ENCODE data around the gene NPAS3.

The NPAS3 gene

DNA sequence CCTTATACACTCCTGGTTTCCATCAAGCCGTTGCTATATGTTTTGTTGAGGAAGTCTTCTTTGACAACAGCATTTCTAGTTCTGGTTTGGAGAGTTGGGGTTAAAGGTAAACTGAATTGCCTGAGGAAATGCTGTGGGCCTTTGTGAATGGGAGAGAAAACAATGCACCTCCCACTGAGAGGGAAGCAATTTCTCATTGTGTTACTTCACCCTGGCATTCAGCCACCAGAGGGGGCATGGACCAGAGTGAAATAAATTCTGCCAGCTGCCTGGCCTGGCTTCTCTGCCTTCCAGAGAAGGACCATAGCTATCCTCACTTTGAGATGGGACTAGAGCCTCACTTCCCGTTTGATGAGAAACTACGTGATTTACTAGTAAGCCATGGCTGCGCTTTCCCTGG lies 536.9 kb downstream of the NPAS3 start:
- no peak for DNase-seq (ENCODE audit: low read depth in 2 of 2)

DNA sequence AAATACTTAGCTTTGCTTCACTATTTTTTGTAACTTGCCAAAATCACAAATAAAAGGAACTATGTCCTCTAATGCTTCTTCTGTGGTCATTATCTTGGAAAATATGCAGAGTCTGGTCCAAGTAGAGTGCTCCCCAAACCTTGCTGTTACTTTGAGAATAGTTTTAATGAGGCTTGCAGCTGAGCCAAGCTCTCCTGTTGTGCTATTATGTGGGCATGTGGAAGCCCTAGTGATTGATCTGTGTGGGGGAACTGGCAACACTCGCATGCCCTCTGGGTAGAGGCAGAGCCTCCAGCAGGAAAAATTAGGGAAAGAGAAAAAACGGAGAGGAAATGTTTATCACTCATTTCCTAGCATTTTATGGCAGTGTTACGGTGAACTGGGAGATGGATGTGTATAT lies 539.1 kb downstream of the NPAS3 start:
- no peak for DNase-seq (ENCODE audit: low read depth in 2 of 2)

DNA sequence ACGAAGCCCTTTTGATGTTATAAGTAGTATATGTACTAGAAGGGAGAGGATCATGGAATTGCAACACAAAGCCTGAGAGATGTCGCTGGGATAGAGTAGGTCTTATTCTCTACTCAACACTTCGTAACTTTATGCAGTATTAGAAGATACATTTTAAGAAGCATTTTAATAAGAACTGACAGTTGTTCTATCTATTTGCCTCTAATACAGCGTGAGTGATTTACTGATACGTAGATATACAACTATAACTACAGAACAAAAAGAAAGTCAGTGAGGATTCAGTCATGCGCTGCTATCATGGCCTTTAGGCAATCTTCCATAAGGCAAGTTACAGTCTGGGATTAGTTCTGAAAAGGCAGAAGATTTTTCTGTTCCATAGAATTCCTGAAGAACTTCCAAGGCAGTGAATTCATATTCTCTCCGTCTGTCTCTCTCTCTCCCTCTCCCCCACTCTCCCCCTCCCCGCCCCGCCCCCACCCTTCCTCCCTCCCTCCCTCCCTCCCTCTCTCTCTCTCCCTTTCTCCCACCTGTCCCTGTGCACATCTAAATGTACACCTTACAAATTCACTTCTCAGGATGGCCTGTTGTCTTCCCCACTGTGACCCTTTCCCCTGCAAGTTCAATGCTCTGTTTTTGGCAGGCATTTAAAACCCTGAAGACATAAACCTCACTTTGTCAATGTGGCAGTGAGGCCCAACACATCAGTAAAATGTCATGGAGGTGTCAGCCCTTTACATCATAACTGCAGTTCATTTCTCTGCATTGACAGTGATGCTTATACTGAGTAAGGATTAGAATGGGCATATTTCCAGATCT lies 541.6 kb downstream of the NPAS3 start:
- DNase-seq (ENCODE audit: low read depth in 2 of 2) = no peak

DNA sequence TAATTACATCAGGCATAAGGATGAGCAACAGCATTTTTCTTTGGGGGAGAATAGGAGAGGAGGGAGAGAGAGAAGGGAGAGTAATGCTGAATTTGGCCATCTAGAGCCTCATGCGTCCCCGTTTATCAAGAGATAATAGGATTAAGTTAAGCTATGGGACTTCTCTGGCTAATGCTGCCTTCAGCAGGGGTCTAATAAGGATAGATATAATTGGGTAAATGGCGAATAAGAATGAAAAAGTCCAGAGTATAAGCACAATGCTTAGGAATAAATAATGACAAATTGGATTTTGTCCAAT lies 542.2 kb downstream of the NPAS3 start:
- DNase-seq (ENCODE audit: low read depth in 2 of 2) = no peak

DNA sequence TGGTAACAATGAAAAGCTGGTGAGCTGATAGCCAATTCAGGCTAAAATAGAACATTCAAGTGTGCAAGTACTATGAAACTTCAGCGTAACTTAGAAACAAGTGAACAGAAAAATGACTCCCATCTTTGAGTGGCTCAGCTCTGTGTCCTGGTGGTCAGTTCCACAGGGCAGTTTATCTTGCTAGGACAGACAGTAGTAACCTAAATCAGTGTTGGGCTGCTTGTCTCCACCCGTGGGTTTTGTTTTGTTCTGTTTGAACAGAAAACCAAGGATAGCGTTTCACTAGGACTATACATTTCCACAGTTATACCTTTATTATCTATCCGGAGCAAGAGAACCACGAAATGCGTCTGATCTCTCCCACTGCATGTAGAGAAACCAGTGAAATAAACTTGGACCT lies 544.4 kb downstream of the NPAS3 start:
- no peak for DNase-seq (ENCODE audit: low read depth in 2 of 2)

DNA sequence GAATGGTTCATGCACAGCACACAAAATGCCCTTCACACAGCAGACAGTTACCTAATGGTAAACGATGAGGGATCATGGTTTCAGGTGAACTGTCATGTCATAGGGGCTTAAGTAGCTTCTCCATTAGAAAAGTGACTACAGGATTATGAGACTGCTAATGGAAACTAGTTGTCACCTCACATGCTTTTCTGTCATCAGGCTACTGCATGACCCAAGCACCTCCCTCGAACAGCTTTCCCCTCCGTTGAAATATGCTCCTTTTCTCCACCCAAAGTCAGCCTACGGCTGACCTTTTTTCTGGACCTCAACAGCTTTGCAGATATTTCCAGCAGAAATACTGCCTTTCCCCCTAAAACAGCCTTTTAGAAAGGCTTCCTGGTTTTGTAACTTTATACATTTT lies 544.9 kb downstream of the NPAS3 start:
- no peak for DNase-seq (ENCODE audit: low read depth in 2 of 2)

DNA sequence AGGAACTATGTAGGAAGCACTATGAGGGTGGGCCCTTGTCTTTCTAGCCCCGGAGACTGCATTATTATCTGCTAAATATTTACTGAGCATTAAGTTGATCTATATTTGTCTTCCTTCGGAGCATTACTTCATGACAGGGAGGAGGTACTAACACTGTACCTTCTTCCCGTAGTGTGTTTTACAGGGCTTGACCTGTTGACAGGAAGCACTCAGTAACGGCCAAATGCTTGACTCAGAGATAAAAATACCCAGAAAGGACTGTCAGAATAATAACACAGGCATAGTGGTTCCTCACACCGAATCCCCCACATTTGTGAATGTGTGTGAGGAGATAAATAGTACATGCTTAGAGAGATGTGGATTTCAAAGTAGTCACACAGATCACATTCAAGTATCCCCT lies 545.6 kb downstream of the NPAS3 start:
- no peak for DNase-seq (ENCODE audit: low read depth in 2 of 2)

DNA sequence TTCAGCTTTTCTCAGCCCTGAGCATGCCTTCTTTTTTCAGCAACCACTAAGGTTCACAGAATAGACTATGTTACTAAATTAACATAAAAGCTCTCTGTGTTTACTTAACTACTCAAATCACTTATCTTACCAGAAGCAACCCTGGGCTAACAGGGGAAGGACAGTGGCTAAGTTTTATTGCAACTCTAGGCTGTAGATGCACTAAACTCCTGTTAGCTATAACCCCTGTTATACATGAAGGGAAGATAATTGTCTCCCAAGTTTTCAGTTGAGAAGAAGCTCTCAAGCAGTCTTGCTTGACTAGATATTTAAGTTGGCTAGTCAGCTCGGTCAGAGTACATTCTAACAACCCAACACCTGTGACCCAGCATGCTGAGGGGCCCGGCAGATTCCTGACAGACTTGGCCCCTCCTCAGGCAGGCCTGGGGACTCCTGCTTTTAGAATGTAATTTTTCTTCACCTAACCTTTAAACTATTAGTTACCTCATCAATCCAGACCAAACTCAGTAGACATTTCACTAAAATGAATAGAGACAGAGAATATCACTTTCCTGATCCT lies 547.7 kb downstream of the NPAS3 start:
- DNase-seq (ENCODE audit: low read depth in 2 of 2) = no peak

DNA sequence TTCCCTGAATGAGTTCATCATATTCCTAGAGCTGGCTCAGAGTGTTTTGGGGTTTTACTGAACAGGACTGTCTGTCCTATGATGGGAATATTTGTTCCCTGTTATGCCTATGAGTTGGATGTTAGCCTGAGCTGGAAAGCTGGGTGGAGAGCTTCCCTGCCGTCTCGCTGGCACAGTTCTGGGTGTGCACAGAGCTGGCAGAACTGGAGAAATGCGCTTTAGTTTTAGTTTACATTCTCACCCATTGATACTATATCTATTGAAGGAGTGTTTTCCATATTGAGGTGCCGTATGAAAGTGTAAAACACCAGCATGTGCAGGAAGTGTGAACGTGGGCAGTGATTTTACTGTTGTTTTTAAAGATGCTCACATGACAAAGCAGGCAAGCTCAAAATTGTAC lies 549.9 kb downstream of the NPAS3 start:
- no peak for DNase-seq (ENCODE audit: low read depth in 2 of 2)

DNA sequence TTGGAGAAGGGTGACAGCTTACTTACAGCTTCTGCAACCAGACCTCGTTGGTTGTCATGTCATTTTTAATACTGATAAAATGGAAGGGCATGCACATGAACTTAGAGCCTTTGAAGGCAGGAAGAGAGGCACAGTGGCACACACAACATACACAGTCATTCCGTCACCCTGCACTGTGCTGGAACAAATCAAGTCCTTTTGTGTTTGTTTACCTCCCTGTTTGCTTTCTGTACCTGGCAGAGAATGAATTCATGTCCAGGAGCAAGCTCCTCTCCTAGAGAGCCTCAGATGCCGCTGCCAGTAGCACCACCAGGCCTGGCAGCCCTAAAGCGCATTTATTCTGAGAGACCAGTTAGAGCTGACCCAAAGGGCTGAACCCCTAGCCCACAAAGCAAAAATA lies 551.9 kb downstream of the NPAS3 start:
- no peak for DNase-seq (ENCODE audit: low read depth in 2 of 2)

DNA sequence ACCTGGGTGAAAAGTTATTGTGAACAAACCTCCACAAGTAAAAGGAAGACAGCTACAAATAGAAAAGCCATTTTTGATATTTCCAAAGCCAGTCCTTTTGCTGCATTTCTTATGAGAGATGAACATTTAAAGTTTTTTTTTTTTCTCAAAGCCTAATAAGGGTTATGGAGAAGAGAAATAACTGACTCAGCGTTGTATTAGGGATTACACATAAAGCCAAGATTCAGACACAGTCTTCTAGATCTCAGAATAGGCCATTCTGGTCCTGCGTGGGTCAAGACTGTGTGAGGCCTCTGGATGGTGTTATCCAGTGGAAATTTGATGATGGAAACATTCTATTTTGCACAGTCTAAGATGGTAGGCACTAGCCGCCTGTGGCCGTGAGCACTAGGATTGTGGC lies 552.4 kb downstream of the NPAS3 start:
- DNase-seq (ENCODE audit: low read depth in 2 of 2) = no peak

DNA sequence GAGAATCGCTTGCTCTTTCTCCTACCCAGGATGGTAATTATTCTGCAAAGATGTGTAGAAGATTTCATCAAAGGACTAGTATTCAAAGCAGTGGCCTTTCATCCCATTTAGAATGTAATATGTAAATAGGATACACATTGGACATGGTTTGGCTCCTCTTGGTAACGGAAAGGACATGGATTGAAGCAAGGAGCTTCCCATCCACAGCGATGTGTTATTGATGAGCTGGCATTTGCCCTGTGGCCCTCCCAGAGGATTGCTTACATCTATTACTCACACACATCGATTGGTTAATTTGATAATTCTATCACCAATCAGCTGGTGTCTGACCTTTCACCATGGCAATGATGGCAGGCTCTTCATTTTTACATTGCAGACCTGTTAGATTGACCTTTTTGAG lies 553.8 kb downstream of the NPAS3 start:
- DNase-seq (ENCODE audit: low read depth in 2 of 2) = no peak

DNA sequence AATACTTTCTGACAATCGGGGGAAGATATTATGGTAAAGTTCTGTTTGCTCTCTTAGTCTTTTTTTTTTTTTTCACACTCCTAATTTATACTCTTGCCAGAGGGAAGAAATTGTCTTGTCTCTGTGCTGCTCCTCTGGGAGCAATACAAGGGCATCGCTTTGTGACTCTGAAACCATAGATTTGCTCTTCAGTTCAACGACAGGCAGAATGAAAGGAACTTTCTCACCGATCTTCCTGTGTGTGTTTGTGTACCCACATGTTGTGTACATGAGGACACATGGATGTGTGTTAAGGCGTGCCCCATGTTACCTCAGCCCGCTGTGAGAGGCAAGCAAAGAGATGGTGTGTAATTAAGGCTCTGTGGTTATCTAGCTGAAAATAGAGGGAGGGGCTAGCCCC lies 554.6 kb downstream of the NPAS3 start:
- no peak for DNase-seq (ENCODE audit: low read depth in 2 of 2)

DNA sequence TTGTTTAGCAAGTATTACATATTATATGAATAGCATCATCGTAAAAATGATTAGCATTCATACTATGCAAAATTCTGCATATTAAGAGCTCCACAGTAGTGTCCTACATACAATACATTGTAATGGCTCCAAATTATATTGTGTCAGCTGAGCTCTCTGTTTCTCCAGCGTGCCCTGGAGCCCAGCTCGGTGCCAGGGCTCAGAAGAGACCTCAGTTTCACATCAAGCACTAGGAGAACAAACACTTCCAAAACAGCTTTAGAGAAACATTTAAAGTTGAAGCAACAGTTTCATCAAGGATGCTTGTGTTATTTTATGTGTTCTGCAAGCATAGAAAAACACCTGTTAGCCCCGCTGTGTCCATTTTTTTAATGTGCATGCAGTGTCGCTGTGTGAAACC lies 555.3 kb downstream of the NPAS3 start:
- no peak for DNase-seq (ENCODE audit: low read depth in 2 of 2)

DNA sequence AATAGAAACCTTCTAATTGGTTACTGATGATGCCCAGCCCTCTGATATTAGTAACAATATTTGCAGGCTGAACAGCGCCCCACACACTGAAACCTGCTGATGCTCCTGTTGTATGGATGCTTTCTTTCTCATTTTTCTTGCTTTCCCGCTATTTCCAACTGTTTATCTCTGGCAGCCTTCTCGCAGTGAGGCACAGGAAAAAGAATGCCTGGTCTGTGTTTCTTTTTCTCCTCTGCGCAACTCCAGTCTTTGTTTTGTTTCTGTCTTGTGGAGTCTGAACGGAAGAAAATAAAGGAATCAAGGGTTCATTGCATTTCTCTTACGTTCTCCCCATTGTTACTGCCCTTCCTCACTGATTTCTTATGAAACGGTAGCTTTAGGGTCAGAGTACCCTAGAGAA lies 561.0 kb downstream of the NPAS3 start:
- DNase-seq (ENCODE audit: low read depth in 2 of 2) = no peak

DNA sequence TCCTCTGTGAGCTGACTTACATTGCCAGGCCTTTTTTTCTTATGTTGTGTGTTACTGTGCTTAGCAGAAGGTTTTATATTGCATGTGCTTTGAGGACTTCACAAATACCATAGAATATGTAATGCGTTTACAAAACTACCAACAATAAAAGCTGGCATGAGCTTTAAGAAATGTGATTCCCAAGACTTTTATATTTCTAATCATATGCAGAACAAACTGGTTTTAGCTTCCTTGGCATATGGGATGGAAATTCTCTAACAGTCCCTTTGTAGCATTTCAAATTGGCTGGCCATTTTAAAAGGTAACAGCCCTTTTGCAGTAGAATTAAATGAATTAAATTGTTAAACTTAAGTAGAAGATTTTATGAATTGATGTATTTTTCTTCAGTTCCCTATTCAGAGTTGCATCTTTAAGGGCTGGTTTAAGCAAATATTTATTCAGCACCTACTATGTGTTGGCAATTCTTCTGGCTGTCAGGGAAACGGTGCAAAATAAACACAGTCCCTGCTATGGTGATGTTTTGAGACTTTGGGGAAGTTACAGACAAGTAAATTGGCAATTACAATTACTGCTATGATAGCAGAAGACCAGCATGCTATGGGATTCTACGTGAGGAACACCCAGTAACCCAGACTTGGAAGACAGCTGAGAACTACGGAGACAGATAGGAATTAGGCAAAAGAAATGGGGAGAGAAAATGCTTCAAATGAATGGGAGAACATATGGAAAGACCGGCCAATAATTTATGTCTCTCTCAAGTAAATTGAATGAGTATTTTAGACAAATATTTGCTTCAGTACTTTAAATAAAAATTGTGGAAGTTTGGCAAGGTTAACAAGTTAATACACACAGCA lies 565.8 kb downstream of the NPAS3 start:
- no peak for DNase-seq (ENCODE audit: low read depth in 2 of 2)

DNA sequence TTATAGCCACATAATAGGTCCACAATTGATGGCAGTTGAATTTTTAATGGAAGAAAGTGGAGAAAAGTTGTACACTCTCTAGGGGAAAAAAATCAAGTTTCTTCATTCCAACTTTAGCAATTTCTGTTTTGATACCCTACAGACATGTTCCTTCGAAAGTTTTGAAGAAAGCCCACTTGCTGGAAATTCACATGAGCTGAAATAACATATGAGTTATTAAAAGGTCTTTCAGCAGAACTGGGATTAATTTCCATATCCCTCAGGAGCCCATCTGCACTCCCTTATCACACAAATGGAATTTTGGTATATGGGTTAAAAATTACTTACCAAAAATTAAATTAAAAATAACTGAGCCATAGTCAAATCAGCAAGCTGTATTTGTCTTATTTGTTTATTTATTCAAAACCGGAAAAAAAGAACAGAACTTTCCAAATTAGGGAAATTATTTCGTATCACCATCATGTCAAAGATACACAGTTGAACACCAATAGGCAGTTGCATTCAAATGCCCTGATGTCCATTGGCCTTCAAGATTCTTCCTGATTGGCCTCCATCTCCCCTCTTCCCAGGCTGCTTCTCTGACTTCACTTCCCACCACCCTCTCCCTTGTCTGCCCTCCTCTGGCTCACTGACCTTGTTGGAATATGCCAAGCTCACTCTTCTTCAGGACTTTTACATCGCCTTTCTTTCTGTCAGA lies 566.7 kb downstream of the NPAS3 start:
- no peak for DNase-seq (ENCODE audit: low read depth in 2 of 2)

DNA sequence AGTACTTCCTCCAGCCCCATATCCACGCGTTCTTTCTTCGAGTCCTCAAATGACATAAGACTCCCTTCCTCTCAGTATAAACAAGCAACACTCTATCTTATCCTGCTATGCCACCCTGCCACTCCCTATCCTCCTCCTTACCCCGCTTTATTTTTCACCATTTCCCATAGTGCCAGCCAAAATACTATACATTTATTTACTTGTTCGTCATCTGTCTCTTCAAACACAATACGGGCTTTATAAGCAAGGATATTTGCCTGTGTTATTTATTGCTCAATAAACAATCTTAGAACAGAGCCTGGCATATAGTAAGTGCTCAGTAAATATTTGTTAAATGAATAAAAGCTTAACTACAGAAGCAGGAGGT lies 567.3 kb downstream of the NPAS3 start:
- no peak for DNase-seq (ENCODE audit: low read depth in 2 of 2)

DNA sequence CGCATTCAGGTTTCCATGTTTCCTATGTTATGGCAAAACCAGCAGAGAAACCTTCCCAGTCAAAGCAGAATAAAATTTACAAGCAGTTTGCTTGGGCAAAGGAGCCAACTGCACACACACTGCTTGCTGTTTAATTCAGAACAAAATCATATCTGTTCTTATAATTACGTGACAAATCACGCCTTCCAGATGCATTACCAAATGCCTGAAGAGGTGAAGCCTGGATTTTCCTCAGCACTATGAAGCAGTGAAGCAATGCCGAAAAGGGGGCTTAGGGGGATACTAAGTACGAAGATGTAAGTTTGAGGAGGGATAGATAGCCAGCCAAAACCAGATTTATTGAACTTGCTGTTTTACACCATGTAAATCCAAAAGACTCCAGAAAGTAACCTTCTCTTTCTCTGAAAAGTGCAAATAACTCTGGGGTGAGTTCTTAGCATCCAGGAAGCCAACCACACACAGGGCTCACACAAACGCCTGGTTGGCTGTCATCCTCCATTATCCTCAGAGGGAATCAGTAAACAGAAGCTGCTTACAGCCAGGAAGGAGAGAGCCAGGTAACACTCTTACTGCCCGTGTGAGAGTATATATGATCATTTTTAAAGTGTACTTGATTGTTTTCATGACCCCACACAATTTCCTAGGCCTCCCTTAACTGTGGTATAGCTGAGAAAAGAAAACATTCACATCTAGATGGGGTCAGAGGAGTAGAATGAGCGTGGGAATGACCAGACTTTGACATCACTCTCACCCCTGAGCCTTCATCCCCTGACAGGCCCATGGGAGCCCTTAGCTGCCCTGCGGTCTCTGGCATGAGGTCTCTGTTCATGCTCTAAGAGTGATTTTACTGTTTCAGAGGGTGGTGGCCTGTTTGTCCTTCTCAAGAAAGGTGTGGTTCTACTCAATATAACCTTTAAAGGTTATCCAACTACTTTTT lies 569.7 kb downstream of the NPAS3 start:
- no peak for DNase-seq (ENCODE audit: low read depth in 2 of 2)

DNA sequence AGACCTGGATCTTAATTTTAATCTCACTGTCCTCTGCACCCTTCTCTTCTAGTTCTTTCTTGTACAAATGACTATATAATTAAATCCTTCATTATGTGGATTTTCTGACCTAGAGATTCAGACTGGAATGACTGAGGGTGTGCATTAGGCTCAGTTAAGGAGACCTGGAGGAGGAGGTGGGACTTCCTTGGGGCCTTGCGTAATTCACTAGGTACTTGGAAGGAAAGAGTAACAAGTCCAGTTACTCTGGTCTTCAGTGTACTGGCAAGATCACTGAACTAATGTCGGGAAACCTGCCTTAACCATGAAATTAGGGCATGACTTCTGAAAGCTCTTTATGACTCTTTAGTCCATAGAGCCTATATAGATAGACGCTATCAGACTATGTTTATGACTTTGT lies 570.8 kb downstream of the NPAS3 start:
- no peak for DNase-seq (ENCODE audit: low read depth in 2 of 2)

DNA sequence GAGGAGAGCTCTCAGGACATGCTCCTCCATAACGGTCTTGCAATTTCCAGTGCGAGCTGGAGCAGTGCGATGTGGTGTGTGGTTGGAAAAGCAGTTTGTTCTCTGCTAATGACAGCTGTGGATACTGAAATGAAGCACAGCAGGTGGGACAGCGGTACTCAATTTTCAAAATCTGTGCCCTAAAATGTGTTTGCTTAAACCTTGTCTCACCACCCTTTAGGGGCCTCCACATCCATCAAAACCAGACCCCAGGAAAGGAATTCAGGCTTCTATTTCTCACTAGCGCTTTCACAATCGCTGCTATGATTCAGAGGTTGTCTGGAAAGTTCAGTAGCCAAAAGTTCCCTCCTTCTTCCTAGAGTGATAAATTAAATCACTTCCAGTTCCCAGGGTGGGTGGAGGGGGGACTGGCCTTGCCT lies 571.4 kb downstream of the NPAS3 start:
- DNase-seq (ENCODE audit: low read depth in 2 of 2) = no peak
